ENCODE results near the gene KIAA0825. TPM values are rescaled to one million over a fixed set of nuclear protein-coding genes. Genes with fewer than 3 reads are reported as not detected.

KIAA0825 gene
- total RNA-seq, 1 donor from 2014 or later = 5.8 TPM

DNA sequence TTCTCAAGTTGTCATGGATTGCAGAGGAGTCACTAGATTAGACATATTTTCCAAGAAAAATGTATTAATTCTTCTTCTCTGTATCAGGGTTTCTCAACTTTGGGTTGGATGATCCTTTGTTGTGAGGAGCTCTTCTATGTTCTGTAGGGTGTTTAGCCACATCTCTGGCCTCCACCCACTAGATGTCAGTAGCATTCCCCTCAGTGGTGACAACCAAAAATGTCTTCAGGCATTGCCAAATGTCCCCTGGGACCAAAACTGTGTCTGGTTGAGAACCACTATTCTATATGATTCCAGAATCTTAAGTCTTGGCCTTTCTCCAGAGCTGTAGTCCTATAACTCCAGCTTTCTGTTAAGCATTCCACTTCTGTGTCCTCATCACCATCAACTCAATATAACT, 220.9 kb downstream of the KIAA0825 start:
- Mint-ChIP-seq H3K9me3 (ENCODE audit: low read depth) (no peaks in the 10 kb centered on the region), H3K36me3 (ENCODE audit: insufficient read depth) (no peaks in the 10 kb centered on the region), H3K27me3 (peaks cover 5% of the 10 kb centered on the region), H3K4me3 (ENCODE audit: low read depth) (no peak overlapping the region), H3K27ac (no peak overlapping the region), H3K4me1 (ENCODE audit: low read depth) (peaks cover 7% of the 10 kb centered on the region)
- no peak for DNase-seq (ENCODE audit: low spot score, unreplicated experiment)
- TF ChIP-seq, protein P1, sequence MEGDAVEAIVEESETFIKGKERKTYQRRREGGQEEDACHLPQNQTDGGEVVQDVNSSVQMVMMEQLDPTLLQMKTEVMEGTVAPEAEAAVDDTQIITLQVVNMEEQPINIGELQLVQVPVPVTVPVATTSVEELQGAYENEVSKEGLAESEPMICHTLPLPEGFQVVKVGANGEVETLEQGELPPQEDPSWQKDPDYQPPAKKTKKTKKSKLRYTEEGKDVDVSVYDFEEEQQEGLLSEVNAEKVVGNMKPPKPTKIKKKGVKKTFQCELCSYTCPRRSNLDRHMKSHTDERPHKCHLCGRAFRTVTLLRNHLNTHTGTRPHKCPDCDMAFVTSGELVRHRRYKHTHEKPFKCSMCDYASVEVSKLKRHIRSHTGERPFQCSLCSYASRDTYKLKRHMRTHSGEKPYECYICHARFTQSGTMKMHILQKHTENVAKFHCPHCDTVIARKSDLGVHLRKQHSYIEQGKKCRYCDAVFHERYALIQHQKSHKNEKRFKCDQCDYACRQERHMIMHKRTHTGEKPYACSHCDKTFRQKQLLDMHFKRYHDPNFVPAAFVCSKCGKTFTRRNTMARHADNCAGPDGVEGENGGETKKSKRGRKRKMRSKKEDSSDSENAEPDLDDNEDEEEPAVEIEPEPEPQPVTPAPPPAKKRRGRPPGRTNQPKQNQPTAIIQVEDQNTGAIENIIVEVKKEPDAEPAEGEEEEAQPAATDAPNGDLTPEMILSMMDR (IDR thresholded peaks at IDR 0.05; ENCODE audit: unreplicated experiment) = no peak

DNA sequence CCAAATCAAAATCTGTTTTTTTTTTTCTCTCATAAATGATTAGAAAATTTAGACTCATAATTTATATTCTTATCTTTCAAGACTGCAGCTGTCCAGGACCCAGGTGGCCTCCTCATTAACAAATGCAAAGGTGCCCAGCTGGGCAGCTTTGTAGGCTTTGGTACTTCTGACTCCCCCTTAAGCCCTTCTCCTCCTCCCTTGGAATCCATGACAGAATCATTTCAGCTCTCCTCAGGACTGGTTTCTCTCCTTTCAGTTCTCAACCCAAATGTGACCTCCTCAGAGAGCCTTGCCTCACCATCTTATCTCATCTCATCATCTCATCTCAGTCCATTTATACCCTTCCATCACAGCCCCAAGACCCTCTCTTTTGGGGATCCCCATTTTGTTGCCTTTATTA, 221.7 kb downstream of the KIAA0825 start:
- TF ChIP-seq, protein P1 (IDR thresholded peaks at IDR 0.05; ENCODE audit: unreplicated experiment) = no peak
- Mint-ChIP-seq H3K9me3 (ENCODE audit: low read depth) (no peaks in the 10 kb centered on the region), H3K27me3 (peaks cover 5% of the 10 kb centered on the region), H3K27ac (no peak overlapping the region), H3K36me3 (ENCODE audit: insufficient read depth) (no peaks in the 10 kb centered on the region), H3K4me3 (ENCODE audit: low read depth) (no peak overlapping the region), H3K4me1 (ENCODE audit: low read depth) (peaks cover 7% of the 10 kb centered on the region)
- DNase-seq (ENCODE audit: low spot score, unreplicated experiment) = no peak

- H3K4me3 Mint-ChIP-seq (ENCODE audit: low read depth) = no peak overlapping the region
- no peaks in the 10 kb centered on the region for H3K36me3 Mint-ChIP-seq (ENCODE audit: insufficient read depth)
- no peak for DNase-seq (ENCODE audit: low spot score, unreplicated experiment)
- TF ChIP-seq, protein P1 (IDR thresholded peaks at IDR 0.05; ENCODE audit: unreplicated experiment) = no peak
- no peaks in the 10 kb centered on the region for H3K9me3 Mint-ChIP-seq (ENCODE audit: low read depth)
- peaks cover 5% of the 10 kb centered on the region for H3K27me3 Mint-ChIP-seq
- H3K4me1 Mint-ChIP-seq (ENCODE audit: low read depth) = peaks cover 11% of the 10 kb centered on the region
- H3K27ac Mint-ChIP-seq = no peak overlapping the region
These were observed 222.9 kb downstream of the KIAA0825 start for GRCh38 chr5:94395468-94395867.

DNA sequence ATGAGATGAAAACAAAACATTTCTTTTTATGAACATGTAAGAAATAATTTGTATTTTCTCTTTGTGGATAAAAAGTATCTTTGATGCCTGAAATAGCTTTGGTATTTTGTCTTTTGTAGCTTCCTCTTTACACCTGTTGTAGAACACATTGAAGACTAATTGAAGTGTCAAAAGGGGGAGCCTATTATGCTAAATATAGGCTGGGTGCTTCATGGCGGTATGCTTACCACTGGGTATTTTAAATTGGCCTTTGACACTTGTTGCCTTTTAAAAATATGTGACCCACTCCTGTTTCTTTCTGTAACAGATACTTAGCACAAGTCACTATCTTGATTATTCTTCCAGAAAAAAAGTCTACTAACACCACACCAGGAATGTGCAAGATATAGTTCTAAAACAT, 226.4 kb downstream of the KIAA0825 start:
- Mint-ChIP-seq H3K4me1 (ENCODE audit: low read depth) (peaks cover 7% of the 10 kb centered on the region), H3K4me3 (ENCODE audit: low read depth) (no peak overlapping the region), H3K27me3 (peaks cover 3% of the 10 kb centered on the region), H3K9me3 (ENCODE audit: low read depth) (peaks cover 4% of the 10 kb centered on the region), H3K27ac (no peak overlapping the region), H3K36me3 (ENCODE audit: insufficient read depth) (peaks cover 4% of the 10 kb centered on the region)
- no peak for DNase-seq (ENCODE audit: low spot score, unreplicated experiment)
- TF ChIP-seq, protein P1 (IDR thresholded peaks at IDR 0.05; ENCODE audit: unreplicated experiment) = no peak

GRCh38 chr5:94389515-94389899, 228.9 kb downstream of the KIAA0825 start:
- H3K27me3 Mint-ChIP-seq = peaks cover 2% of the 10 kb centered on the region
- no peak for DNase-seq (ENCODE audit: low spot score, unreplicated experiment)
- H3K27ac Mint-ChIP-seq = no peak overlapping the region
- no peak overlapping the region for H3K4me3 Mint-ChIP-seq (ENCODE audit: low read depth)
- TF ChIP-seq, protein P1 (IDR thresholded peaks at IDR 0.05; ENCODE audit: unreplicated experiment) = no peak
- peaks cover 4% of the 10 kb centered on the region for H3K9me3 Mint-ChIP-seq (ENCODE audit: low read depth)
- H3K4me1 Mint-ChIP-seq (ENCODE audit: low read depth) = peaks cover 15% of the 10 kb centered on the region
- peaks cover 4% of the 10 kb centered on the region for H3K36me3 Mint-ChIP-seq (ENCODE audit: insufficient read depth)

Data from progenitor cell of endocrine pancreas (in vitro differentiated cells).